MM.1S (cell line): ENCODE measurements around the gene SCN4B.

Source experiments
- CTCF ChIP-seq: fragments of 300-600 bp; sonication (generic); IDR thresholded peaks from 2 replicates; pipeline ENCODE4 v1.5.1; 2016; ENCODE audit warnings: antibody characterized with exemption, low read length, mixed read lengths
- EZH2 ChIP-seq: fragments of 300-600 bp; sonication (generic); optimal IDR thresholded peaks from 2 replicates; pipeline ENCODE3; 2017; ENCODE audit warnings: low read depth, mild to moderate bottlenecking, antibody characterized with exemption, low read length, mixed read lengths
- EZH2phosphoT487 ChIP-seq: fragments of 300-600 bp; sonication (generic); IDR thresholded peaks from 2 replicates; pipeline ENCODE4 v1.6.1; 2018; ENCODE audit warnings: antibody characterized with exemption, low read length

DNA sequence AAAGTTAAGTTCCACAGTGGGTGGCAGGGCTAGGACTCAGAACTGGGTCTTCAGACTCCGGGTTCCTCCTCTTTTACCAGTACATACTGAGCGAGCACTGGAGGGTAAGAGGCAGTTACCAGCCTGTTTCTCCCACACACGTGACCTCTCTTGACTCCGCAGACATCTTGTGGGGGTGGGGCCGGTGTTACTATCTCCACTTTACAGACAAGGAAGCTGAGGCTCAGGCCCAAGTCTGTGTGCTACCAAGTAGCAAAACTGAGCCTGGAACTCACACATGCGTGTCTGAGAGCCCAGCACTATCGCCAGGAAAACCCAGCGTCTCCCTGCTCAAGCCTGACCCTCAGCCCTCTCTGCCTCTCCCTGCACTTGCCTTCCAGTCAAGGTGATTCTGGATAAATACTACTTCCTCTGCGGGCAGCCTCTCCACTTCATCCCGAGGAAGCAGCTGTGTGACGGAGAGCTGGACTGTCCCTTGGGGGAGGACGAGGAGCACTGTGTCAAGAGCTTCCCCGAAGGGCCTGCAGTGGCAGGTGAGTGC, 49.8 kb downstream of the SCN4B start:
- TF ChIP-seq CTCF = no peak
- TF ChIP-seq EZH2phosphoT487 = no peak
- no peak for TF ChIP-seq EZH2
